ENCODE results near the gene ARNT2.

Gene ARNT2

GRCh38 chr15:80577552-80578205 is 173.5 kb downstream of the ARNT2 start:
- DNase-seq (ENCODE audit: low spot score): no peak

GRCh38 chr15:80578206-80578595 is 174.0 kb downstream of the ARNT2 start:
- no peak for DNase-seq (ENCODE audit: low spot score)

- DNase-seq (ENCODE audit: low spot score): no peak
These were observed 174.7 kb downstream of the ARNT2 start for GRCh38 chr15:80578871-80579270.

- DNase-seq (ENCODE audit: low spot score): no peak
These were observed 175.4 kb downstream of the ARNT2 start for GRCh38 chr15:80579611-80580010.

- DNase-seq (ENCODE audit: low spot score): no peak
These were observed 175.9 kb downstream of the ARNT2 start for GRCh38 chr15:80580106-80580505.

- no peak for DNase-seq (ENCODE audit: low spot score)
These were observed 176.5 kb downstream of the ARNT2 start for GRCh38 chr15:80580536-80581260.

- DNase-seq (ENCODE audit: low spot score): no peak
These were observed 177.8 kb downstream of the ARNT2 start for GRCh38 chr15:80581976-80582375.

- DNase-seq (ENCODE audit: low spot score): no peak
These were observed 178.7 kb downstream of the ARNT2 start for GRCh38 chr15:80582816-80583423.

- no peak for DNase-seq (ENCODE audit: low spot score)
These were observed 180.4 kb downstream of the ARNT2 start for GRCh38 chr15:80584561-80584964.

GRCh38 chr15:80584973-80585525 is 180.9 kb downstream of the ARNT2 start:
- no peak for DNase-seq (ENCODE audit: low spot score)

- no peak for DNase-seq (ENCODE audit: low spot score)
These were observed 181.4 kb downstream of the ARNT2 start for GRCh38 chr15:80585544-80586018.

GRCh38 chr15:80586161-80586560 is 182.0 kb downstream of the ARNT2 start:
- DNase-seq (ENCODE audit: low spot score): no peak

- no peak for DNase-seq (ENCODE audit: low spot score)
These were observed 182.8 kb downstream of the ARNT2 start for GRCh38 chr15:80587007-80587406.

GRCh38 chr15:80587816-80588456 is 183.8 kb downstream of the ARNT2 start:
- no peak for DNase-seq (ENCODE audit: low spot score)

- DNase-seq (ENCODE audit: low spot score): no peak
These were observed 184.6 kb downstream of the ARNT2 start for GRCh38 chr15:80588801-80589200.

GRCh38 chr15:80590761-80591355 is 186.7 kb downstream of the ARNT2 start:
- no peak for DNase-seq (ENCODE audit: low spot score)

GRCh38 chr15:80591471-80591870 is 187.3 kb downstream of the ARNT2 start:
- no peak for DNase-seq (ENCODE audit: low spot score)

- DNase-seq (ENCODE audit: low spot score): no peak
These were observed 188.0 kb downstream of the ARNT2 start for GRCh38 chr15:80591938-80592825.

- no peak for DNase-seq (ENCODE audit: low spot score)
These were observed 189.4 kb downstream of the ARNT2 start for GRCh38 chr15:80593486-80594030.

GRCh38 chr15:80594091-80594889 is 190.1 kb downstream of the ARNT2 start:
- no peak for DNase-seq (ENCODE audit: low spot score)
